Measurements from ENCODE around the gene DNAJA4.

DNA sequence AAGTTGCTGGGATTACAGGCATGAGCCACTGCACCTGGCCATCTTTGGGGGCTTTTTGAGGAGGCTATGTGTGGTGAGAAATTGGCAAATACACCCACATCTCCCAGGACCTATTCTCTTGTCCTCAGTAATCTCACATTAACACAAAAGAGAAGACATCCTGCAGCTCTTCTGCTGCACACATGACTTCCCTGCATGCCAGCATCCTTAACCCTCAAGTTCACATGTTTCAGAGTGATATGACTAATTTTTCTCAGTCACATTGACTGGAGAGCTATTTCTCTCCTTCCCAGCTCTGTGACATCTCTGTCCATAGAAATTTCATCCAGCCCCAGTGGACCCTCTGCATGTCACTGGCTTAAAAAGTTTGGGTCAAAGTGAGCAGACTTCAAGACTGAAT, 37.0 kb downstream of the DNAJA4 start:
- no peak for TF ChIP-seq CTCF (IDR thresholded peaks at IDR 0.05; ENCODE audit: borderline replicate concordance, extremely low read depth, low read length, poor library complexity, severe bottlenecking)
- no peak for TF ChIP-seq EZH2 (IDR thresholded peaks at IDR 0.05; ENCODE audit: borderline replicate concordance, low read depth, low read length, severe bottlenecking)

Measured in DND-41 (cell line).